GM18909 (cell line): ENCODE measurements around the gene TMEM236.
"Not testable (repeated sequence)": the region's sequence is repeated elsewhere in the genome, so short reads cannot be mapped to it uniquely, and the experiment has no call there.

ENCODE experiments used
- ATAC-seq: cut with Tn5 transposase; IDR thresholded peaks from one replicate; pipeline ENCODE4 v1.9.1; 2021; ENCODE audit warnings: mild to moderate bottlenecking; ENCODE audit not compliant: unreplicated experiment, poor library complexity

TMEM236 gene, protein sequence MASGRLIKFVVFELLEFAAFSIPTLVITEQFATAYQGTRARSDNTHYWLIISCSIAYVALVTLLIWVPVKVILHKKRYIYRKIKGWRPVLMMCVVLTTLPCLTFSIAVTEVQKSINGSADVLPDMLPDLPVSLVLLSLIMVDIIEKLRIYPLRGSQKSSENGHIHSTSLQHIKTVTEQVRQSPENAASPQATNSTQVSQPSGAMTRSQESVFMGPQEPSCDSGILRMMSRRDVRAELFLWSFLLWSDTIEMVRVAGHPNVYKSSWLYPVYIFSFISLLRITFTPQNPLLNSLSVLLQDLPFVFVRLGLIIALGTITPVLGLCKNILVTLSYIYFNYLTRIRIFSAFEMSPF

DNA sequence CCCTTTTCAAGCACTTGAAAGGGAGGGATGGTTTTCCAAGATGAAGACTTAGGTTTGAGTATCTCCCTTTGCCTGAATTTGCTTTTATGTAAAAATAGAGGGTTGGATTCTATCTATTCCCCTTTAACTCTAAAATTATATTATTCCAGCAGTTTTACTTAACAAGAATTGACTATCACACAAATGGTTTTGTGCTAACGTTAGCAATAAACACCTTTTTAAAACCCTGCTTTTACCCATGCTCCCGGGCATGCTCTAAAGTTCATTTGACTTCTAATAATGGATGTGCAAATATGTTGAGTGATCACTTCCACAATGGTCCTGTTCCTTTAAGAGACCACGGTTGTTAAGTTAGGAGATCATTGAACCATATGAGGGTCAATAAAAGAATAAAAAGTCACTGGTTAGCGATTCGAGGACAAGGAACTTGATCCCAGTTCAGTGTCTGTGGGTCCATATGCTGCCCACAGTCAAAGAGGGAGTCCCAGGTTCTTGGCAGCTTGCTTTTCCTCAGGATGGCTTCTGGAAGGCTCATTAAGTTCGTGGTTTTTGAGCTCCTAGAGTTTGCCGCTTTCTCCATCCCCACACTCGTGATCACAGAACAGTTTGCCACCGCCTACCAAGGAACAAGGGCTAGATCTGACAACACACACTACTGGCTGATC is at the start of gene TMEM236:
Gene TMEM236, plus strand, starts transcription at position 421 of the 665 bp plus-strand sequence. Its CDS starts 95 bp downstream, at position 516.
- no peak for ATAC-seq

DNA sequence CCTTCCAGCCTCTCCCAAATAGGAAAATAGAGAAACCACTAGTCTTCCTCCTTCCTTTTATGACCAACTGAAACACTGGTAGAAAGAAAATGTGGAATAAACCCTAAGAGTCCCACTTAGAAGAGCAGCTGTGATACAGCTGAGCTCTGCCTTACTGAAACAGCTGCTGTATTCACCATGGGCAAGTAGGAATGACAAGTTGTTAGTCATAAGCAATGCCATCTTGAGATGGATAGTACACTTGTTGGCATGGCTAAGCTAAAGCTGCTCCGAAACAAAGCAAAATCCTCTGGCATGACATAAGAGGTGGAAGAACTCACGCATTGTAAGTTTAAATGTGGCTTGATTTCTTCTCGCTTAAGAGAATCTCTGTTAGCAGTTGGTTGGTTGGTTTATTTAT is 48.3 kb upstream of the TMEM236 start:
- no peak for ATAC-seq

DNA sequence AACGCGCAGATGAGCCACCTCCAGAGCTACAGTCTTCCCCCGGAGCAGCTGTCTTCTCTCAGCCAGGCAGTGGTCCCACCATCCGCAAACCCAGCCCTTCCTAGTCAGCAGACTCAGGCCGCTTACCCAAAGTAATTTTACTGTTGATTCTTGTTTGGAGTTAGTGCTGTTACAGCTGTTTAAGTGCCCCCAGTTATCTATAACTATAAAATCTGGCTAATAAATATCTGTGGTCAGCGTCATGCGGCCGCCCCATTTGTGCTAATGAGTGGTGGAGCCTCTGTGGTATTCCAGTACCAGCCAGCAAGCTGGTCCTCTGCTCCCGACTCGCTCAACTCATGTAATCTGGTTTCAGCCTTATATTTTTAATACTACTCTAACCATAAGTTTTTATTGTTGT is 43.2 kb upstream of the TMEM236 start:
- ATAC-seq = no peak

DNA sequence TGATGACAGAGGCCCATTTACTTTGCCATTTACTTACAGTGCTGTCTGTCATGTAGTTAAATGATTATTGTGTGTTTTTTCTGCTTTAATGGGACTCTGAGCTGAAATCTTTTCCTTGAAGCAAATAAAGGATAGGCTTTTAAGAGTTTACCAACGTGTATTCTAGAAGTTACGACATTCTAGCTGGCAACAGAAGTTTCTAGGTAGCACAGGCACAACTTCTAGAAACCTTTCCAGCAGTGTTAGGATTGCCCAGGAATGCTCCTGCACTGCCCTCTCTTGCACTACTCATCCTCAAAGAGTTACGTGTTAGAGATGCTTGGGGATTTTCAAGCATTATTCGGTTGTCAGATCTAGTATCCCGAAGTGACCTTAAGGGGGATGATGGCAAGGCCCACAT is 42.5 kb upstream of the TMEM236 start:
- no peak for ATAC-seq

DNA sequence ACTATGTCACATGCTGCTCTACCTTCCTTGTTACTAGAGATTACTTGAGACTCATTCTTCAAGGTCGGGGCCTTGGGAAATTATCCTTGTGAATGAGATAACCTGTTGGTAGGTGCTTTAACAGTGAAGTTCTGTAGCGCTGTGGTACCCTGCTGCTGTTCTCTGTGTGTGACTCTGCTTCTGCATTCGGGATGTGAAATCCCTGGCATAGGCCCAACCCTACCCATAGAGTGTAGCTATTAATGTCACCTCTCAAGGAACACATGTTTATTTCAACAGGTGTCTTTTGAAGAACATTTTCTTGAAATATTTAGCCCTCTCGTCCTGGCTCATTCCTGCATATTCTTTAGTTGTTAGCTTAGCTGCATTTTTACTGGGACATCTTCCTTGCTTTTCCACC is 41.8 kb upstream of the TMEM236 start:
- no peak for ATAC-seq

DNA sequence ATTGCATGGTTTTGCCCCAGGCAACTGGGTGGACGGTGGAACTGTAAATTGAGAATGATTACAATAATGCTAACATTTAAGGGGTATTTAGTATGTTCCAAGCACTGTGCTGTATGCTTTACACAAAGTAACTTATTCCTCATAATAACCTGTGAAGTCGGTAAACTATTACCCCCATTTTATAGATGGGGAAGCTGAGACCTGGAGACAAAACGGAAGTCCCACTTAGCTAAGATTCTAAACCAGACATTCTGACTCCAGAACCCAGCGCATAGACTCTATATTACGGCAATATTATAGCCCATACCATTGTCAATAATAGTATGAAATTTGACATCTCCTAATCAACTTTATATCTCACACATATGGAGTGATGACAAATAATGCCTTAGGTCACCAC is 39.9 kb upstream of the TMEM236 start:
- no peak for ATAC-seq

DNA sequence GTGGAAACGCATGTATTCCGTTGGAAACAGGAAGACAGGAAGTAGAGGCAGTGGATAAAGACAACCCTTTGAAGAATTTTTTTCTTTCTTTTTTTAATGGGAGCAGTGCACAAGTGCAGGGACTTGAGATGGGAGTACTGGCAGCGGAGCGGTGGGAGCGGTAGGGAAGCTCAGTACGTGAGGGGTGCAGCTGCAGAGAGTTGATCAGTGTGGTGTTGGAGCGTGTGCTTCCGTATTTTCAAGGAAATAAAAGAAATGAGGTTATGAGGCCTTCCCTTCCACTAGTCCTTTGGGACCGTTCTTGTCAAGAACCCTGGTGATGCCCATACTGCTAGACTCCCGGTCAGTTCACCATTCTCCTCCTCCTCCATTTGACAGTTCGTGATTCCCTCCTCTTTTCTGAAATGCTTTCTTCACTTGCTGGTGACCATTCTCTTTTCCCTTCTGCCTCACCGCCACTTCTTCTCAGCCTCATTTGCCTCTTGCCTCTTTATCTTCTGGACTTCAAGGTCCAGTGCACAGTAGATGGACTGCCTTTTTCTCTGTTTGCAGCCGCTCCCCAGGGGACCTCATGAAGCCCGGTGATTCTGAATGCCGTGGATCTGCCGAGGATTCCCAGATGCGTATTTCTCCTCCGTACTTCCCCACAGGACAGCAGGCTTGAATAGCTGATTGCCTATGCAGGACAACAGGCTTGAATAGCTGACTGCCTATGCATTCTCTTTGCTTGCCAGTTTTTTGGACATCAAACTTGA is 39.1 kb upstream of the TMEM236 start:
- ATAC-seq = no peak

DNA sequence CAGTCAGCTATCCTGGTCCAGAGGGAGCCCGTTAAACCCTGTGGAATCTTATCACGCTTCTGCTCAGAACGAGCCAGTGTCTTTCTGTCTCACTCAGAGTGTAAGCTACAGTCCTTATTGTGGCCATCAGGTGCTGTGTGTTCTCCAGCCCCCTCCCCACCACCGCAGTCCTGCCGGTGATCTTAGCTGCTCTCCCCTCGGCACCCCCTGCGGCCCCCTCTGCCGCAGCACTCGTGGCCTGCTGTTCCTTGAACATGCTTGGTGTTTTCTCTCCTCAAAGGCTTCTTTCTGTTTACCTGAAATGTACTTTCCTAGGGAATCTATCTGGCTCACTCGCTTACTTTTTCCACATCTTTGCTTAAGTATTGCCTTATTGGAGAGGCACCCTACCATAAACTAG is 38.2 kb upstream of the TMEM236 start:
- no peak for ATAC-seq

DNA sequence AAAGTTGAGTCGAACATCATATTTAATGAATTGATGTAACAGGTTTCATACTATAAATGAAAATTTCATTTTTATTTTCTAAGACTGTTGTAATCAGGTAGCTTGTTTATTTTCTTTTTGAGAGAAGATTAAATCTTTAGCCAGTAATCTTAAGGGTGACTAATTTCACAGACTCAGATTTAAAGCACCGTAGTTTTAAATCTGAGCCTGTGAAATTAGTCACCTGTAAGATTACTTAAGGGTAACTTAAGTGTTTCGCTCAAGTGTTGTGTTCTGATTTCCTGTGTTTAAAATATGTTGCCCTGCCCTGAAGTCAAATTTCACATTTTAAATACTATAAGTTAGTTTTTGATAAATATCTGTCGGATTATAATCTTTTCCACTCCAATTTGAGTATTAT is 35.8 kb upstream of the TMEM236 start:
- ATAC-seq = no peak

DNA sequence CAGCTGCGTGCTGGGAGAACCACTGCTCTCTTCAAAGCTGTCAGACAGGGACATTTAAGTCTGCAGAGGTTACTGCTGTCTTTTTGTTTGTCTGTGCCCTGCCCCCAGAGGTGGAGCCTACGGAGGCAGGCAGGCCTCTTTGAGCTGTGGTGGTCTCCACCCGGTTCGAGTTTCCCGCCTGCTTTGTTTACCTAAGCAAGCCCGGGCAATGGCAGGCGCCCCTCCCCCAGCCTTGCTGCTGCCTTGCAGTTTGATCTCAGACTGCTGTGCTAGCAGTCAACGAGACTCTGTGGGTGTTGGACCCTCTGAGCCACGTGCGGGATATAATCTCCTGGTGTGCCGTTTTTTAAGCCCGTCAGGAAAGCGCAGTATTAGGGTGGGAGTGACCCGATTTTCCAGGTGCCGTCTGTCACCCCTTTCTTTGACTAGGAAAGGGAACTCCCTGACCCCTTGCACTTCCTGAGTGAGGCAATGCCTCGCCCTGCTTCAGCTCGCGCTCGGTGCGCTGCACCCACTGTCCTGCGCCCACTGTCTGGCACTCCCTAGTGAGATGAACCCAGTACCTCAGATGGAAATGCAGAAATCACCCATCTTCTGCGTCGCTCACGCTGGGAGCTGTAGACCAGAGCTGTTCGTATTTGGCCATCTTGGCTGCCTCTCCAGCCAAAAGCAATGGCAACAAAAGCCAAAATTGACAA is 29.5 kb upstream of the TMEM236 start:
- not testable (repeated sequence) for ATAC-seq

DNA sequence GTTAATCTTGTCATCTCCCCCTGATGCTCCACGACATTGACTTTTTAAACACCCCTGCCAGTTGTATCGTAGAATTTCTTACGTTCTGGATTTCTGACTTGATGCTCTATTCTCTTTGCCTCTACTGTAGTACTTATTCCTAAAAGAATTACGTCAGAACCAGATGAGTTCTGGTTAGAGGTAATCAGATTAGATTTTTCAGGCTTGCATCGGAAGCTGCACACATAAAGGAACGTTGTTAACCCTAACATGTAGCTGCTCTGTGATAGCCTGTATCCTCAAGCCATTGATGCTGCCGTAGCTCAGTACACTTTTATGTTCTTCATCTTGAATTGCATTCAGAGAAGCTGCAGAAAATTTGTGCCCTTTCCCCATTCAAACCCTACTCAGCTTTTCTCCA is 26.3 kb upstream of the TMEM236 start:
- ATAC-seq = no peak

DNA sequence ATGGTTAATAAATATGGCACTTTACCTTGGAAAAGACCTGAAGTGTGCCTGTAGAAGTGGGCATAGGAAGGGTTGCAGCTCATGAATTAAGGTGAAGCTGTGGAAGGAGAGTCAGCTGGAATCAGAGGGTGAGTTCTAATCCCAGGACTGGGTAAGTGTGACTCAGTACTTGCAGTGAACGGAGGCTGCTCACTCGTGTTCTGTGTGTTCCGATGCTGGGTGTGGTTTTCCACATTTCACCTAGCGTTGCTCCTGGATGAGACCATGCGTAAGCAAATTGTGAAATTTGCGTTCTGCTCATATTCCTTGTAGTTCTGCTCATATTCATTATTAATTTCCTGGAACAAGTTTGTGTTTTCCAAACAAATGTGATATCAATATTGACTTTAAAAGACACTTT is 22.4 kb upstream of the TMEM236 start:
- no peak for ATAC-seq

DNA sequence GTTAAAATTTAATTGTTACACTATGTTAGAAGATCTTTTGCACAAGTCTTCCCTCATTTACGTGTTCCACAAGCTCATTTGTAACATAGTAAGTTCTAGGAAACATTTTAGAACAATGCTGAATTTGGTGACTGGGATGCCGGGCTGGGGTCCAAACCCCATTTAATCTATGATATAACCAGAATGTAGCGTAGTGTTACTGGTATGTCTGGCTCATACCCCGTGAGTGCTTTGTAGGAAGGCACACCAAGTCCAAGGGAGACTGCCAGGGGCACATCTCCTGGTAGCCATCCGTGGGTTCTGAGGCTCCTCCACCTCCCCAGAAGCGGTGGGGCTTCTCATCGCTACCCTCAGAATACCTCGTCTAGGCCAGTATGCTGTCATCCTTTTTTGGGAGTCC is 21.3 kb upstream of the TMEM236 start:
- no peak for ATAC-seq

DNA sequence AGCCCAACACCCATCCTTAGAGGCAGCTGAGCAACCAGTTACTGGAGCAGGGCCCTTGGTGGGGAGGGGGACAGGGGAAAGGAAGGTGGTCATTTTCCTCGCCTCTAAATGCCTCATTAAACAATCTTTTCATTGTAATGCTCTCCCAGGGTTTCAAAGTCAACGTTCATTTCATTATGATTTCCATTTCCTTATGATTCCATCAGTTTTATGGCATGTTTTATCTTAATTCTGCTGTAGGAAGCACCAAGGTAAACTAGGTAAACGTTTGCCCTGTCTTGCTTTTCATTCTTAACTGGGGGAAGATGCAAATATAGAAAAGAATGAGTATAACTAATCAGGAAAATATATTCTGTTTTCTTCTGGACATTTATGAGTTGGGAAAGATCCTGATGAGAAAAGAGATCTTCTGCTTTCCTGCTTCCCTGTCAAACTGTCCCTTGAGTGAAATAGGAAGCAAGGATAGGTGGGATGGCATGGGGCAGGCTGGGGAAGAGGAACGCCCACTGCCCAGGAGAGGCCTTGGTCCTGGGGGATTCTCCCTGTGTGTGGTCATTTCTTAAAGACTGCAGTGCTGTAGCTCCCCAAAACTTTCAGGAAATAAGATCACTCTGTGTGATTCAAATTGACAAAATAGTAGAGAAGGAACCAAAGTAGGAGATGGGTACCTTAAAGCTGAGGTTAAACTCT is 20.5 kb upstream of the TMEM236 start:
- ATAC-seq = no peak

DNA sequence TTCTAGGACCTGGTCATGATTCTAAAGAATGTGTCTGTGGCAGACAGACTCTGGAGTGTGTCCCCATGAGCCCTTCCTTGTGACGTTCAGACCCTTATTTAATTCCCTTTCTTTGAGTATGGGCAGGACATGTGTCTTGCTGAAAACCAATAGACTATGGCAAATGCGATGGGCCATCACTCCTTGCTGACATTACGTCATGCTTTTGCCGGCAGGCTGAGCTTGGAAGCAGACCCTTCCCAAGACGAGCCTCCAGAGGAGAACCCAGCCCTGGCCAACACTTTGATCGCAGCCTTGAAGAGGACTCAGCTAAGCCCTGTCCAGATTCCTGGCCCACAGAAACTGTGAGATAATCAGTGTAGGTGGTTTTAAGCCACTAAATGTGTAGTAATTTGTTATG is 18.4 kb upstream of the TMEM236 start:
- no peak for ATAC-seq

DNA sequence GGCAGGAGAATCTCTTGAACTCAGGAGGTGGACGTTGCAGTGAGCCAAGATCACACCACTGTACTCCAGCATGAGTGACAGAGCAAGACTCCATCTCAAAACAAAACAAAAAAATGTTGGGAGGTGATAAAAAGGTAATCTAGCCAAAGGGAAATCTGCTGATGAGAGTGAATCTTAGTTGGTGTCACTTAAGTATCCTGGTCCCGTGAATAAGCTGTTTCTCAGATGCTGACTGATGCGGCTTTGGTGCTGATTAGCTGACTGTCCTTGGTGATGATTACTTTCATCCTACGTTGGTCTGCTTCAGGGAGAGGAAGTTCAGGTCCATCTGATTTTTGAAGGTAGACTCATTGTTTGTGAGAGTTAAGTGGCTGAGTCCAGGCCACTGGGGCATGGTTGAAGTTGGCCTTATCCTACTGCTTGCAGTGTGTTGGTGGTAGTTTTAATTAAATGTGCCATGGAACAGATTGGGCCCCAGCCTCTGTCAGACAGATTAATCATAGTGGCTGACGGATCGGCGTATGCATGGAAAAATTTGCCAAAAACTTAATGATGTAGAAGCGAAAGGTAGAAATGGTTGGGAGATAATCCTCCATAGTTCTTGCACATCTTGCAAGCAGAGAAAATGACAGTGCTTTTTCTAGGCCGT is 17.4 kb upstream of the TMEM236 start:
- ATAC-seq = no peak

DNA sequence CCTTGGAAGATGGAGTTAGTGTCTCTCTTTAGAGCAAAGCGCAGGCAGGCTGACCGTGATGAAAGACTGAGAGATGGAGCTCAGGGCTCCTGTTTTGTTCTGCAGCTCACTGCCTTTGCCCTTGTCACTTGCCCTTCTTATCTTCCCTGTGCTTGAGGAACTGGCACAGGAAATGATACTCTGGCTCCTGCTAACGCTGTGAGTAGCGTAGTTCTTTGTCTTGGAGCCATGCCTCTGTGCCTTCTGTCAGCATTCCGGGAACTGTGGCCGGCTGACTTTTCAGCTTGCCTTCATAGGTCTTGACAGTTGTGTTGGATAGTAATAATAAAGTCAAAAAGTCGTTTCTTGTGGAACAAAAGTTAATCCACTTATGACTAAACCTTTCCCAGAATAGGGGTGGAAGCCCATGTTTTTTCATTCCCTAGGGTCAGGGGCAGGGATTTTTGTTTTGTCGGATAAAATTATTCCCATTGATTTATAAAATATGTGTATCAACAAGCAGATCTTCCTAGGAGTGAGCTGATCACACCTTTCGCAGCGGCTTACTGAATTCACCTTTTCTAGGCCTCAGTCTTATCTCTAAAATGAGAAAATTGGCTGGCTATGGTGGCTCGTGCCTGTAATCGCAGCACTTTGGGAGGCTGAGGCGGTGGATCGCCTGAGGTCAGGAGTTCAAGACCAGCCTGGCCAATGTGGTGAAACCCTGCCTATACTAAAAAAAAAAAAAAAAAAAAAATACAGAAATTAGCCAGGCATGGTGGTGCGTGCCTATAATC is 16.6 kb upstream of the TMEM236 start:
- no peak for ATAC-seq

DNA sequence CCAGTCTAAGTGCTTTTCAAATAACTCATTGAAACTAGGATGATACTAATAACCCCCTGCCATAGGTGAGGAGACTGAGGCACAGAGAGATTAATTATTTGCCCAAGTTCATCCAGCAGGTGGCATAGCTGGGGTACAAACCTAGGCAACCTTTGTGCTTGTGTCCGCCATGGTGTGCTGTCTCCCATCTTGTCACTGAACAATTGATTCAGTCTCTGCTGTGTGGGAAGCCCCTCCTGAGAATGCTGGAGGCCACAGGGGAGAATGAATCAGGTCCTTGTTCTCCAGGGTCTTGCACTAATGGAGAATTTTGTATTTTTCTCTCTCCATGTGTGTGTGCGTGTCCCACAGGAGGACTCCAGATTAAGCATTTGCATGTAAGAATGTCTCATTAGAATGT is 15.8 kb upstream of the TMEM236 start:
- ATAC-seq = no peak
